NCI-H774 (cell line): ENCODE data around the gene USP24.

ENCODE experiments used
- DNase-seq: peaks from one replicate; lab custom pipeline; 2025; lab: John Stamatoyannopoulos, UW

Gene USP24

GRCh38 chr1:55156093-55156492, 59.1 kb downstream of the USP24 start:
- no peak for DNase-seq

DNA sequence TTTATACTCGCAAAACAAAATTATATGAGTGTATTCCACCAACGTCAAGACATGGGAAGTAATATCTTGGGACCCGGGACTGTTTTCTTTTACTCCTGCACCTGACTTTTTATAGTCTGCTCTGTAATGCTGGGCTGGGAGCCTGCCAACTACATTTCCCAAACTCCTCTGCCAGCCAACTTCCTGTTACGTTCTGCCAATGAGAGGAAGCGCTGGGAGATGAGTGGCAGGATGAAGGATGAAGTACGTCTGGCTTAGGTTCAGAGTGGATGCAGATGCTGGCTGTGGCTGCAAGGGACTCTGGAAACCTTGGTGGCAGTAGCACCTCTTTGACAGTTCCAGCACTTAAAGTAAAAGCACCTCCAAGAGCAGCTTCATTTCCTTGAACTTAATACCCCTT, 59.6 kb downstream of the USP24 start:
- DNase-seq: no peak

GRCh38 chr1:55154616-55155015, 60.5 kb downstream of the USP24 start:
- DNase-seq: no peak

GRCh38 chr1:55153031-55153430, 62.1 kb downstream of the USP24 start:
- no peak for DNase-seq

DNA sequence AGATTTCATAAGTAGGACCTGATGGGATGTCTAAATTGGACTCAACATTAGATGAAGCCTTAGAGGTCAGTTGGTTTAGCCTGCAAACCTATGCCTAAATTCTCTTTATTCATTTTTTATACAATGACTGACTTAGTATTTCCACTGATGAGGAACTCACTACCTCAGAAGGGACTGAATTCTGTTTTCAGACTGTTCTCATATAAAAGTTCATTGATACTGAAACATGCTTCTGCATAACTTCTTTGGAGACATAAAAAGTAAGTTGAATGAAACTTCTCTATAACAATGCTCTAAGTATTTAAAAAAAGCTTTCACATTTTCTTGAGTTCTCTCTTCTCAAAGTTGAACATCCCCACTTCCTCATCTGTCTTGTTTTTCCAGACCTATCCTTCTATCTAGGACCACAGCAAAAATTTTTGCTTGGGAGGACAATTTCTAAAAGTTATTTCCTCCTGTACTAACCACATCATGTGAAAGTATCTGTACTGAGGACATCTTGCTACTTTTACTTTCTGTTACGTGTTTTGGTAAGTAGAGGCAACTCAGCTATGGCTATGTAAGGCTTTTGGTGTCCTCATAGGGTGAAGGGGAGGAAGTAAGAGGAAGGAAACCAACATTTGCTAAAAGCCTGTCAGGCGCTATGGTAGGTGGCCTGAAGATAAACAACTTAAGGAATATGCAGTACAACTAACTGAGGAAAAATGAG, 64.1 kb downstream of the USP24 start:
- no peak for DNase-seq

DNA sequence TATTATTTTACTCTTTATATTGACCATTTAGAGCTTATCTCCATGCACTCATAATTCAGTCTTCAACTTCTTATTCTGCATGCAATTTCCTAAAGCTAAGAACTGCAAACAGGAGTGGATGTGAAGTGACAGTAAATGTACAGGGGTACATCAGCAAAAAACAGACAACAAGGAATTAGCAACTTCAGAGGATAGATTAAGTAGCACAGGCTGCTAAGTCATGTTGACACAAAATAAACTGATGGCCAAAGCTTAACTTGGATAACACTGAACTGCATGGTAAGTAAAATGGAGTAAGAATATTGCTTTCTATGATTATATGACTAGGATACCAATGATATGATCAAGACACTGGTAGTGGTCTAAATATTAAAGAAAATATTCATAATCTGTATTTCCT, 66.5 kb downstream of the USP24 start:
- DNase-seq: no peak

DNA sequence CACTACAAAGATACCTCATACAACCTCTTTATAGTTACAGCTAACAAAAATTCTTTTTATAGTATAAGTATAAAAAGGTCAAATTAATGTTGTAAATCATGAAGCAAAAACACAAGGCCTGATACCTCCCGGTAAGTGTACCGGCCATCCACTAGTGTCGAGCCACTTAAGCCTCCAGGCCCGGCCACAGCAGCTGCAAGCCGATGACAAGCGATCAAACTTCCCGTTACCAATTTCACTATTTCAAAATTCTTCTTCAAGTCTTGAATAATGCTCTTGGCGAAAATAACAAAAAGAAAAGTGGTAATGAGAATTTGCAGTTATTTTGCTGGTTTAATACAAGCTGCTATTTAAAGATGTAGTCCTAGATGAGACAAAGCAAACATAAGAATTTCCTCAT, 67.6 kb downstream of the USP24 start:
- no peak for DNase-seq

DNA sequence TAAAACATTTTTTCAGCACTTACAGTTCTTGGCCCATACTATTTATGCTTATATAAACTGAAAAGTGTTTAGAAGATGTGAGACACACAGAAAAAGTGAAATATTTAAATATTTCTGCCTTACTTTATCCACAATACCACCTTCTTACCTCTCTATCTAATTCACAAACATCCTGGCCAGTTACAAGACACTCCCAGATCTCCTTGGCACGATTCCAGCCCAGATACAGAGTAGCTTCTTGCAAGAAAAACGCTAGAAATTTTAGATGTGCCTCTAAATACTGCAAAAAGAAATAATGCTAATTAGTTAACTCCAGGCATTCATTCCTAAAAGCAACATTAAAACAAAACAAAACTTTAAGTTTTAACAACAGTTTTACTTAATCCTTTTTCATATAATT, 68.4 kb downstream of the USP24 start:
- DNase-seq: no peak

DNA sequence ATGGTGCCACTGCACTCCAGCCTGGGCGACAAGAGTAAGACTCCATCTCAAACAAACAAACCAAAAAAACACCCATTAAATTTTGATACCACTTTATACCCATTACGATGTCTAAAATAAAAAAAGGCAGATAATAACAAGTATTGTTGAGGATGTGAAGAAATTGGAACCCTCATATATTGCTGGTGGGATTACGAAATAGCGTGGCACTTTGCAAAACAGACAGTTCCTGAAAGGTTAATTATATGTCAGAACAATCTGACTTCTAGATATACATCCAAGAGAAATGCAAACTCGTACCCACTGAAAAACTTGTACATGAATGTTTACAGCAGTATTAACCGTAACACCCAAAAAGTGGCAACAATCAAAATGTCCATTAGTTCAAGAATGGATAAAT, 70.3 kb downstream of the USP24 start:
- DNase-seq: no peak

DNA sequence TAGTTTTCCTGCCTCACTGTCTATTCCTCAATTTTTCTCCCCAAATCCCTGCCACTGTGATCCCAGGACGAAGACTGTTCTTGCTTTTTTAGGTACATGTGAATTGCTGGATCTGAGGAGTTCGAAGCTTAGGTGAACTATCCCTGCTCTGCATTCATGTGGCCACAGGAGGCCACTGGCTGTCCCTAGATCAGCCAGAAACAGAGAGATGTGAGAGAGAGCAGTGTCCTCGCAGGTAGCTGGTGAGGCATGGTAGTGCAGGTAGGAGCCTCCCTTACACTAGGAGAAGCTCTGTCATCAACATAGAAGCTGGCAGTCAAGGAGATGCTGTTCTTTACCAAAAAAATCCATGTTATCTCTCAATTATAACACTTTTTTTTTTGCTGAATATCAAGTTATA, 71.5 kb downstream of the USP24 start:
- peak; percentile 17 for DNase-seq

- DNase-seq: no peak
These were observed 73.8 kb downstream of the USP24 start for GRCh38 chr1:55141295-55141893.

- DNase-seq: peak; percentile 81
These were observed 74.6 kb downstream of the USP24 start for GRCh38 chr1:55140546-55140983.

- DNase-seq: no peak
These were observed 75.0 kb downstream of the USP24 start for GRCh38 chr1:55140137-55140536.

- no peak for DNase-seq
These were observed 76.3 kb downstream of the USP24 start for GRCh38 chr1:55138823-55139222.

DNA sequence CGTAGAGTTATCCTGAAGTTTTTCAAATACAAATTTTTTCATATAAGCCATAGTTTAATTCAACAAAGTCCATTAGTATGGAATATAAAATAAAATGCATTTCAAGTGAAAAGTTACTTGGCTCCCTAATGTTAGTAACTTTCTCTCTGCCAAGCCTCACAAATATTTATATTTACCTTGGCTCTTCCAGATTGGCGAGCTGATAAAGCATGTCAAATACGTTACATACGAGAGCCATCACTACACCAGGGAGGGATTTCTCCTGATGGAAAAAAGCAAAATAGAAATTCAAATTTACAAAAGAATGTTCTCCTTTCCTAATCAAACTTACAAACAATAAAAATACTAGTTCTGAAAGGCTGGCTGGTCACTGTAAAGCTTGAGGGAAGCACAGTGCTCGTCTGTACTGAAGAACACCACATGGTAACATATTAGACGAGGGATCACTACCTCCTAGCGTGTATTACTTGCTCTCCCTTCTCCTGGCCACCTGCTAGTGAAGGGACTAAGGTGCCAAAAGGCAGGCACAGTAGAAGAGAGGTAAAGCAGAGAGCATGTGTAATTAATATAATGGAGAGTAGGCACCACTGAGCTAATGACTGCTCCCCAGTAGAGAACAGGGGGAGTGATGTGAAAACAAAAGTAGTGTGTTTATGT, 80.9 kb downstream of the USP24 start:
- no peak for DNase-seq

DNA sequence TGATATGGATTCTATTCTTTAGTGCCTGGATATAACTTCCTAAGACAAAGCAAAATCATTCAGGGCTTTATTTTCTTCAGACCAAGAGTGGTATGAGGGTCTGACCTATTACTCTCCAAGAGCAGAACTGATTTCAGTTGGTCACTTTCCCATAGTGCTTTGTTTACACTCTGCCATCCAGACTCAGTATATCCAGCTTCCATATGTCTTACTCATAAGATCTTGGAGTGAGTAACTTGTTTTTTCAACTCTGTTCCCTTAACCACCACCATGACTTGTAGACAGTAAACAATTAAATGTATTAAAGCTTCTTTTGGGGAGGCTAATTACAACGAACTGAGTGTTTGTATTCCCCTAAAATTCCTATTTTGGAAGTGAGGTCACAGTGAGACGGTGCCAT, 83.4 kb downstream of the USP24 start:
- no peak for DNase-seq

- no peak for DNase-seq
These were observed 83.9 kb downstream of the USP24 start for GRCh38 chr1:55131218-55131617.

GRCh38 chr1:55129194-55129728, 85.9 kb downstream of the USP24 start:
- DNase-seq: no peak

DNA sequence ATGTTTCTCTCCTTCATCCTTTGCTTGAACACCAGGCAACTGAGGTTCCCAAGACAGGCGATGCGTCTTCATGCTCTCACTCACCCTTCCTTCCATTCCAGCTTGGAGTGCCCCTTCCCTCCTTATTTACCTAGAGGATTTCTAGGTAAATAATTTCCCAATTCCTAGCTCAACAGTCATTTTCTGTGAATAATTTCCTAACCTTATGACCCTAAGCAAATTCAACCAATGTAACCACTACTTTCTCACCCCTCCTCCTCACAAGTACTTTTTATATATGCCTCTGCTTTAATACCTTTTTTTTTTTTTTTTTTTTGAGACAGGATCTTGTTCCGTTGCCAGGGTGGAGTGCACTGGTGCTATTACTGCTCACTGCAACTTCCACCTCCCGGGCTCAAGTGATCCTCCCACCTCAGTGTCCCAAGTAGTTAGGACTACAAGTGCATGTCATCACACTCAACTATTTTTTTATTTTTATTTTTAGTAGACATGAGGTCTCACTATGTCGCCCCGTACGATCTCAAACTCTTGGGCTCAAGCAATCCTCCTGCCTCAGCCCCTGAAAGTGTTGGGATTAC, 86.7 kb downstream of the USP24 start:
- DNase-seq: no peak

GRCh38 chr1:55127827-55128343, 87.3 kb downstream of the USP24 start:
- DNase-seq: no peak

DNA sequence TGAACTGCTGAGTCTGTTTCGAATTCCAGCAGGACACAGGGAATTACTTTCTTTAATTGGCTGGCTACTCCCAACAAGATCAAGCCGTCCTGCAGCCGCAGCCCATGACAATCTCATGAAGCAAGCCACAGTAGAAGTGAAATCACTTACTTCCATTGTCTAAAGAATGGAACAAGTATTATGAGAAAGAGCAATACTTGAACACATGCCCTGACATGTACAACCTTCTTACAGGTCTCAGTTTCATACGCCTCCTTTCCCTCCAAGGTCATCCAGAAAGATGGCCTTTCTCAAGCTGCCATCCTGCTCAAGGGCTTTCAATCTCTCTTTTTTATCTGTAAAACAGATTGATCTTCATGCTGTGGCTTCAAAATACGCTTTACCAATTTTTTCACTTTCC, 90.7 kb downstream of the USP24 start:
- DNase-seq: no peak

- no peak for DNase-seq
These were observed 94.6 kb downstream of the USP24 start for GRCh38 chr1:55120538-55120937.
